HG03196 (cell line): ENCODE results near the gene PKDCC.
A peak's percentile ranks its signal among the peaks of the same experiment; 100 is the strongest.
"Not testable (repeated sequence)": the region's sequence is repeated elsewhere in the genome, so short reads cannot be mapped to it uniquely, and the experiment has no call there.

ENCODE experiments used
- ATAC-seq: cut with Tn5 transposase; IDR thresholded peaks from one replicate; pipeline ENCODE4 v1.9.1; 2021; ENCODE audit not compliant: unreplicated experiment

The PKDCC gene

GRCh38 chr2:42085070-42085469 lies 37.2 kb downstream of the PKDCC start:
- not testable (repeated sequence) for ATAC-seq

- no peak for ATAC-seq
Measured at GRCh38 chr2:42085706-42086487, 38.1 kb downstream of the PKDCC start.

- no peak for ATAC-seq
Measured at GRCh38 chr2:42086500-42086953, 38.7 kb downstream of the PKDCC start.

- no peak for ATAC-seq
Measured at GRCh38 chr2:42087137-42087856, 39.5 kb downstream of the PKDCC start.

- no peak for ATAC-seq
Measured at GRCh38 chr2:42087857-42088195, 40.0 kb downstream of the PKDCC start.

GRCh38 chr2:42089340-42089925 lies 41.6 kb downstream of the PKDCC start:
- peak; percentile 67 for ATAC-seq

- no peak for ATAC-seq
Measured at GRCh38 chr2:42090216-42090615, 42.4 kb downstream of the PKDCC start.

GRCh38 chr2:42091671-42092070 lies 43.9 kb downstream of the PKDCC start:
- ATAC-seq, result no peak

- ATAC-seq, result no peak
Measured at GRCh38 chr2:42092084-42092996, 44.5 kb downstream of the PKDCC start.

GRCh38 chr2:42094114-42094513 lies 46.3 kb downstream of the PKDCC start:
- no peak for ATAC-seq

GRCh38 chr2:42095923-42096408 lies 48.1 kb downstream of the PKDCC start:
- no peak for ATAC-seq

GRCh38 chr2:42096869-42097591 lies 49.2 kb downstream of the PKDCC start:
- peak; percentile 47 for ATAC-seq

- ATAC-seq, result no peak
Measured at GRCh38 chr2:42098571-42099437, 51.0 kb downstream of the PKDCC start.

GRCh38 chr2:42099438-42100173 lies 51.8 kb downstream of the PKDCC start:
- no peak for ATAC-seq

GRCh38 chr2:42100683-42101205 lies 52.9 kb downstream of the PKDCC start:
- no peak for ATAC-seq

GRCh38 chr2:42101206-42102023 lies 53.6 kb downstream of the PKDCC start:
- ATAC-seq, result no peak

- peak; percentile 48 for ATAC-seq
Measured at GRCh38 chr2:42102024-42102590, 54.3 kb downstream of the PKDCC start.
